HG02798 (cell line): ENCODE measurements around the gene NUP210L.

Source experiments
- ATAC-seq: cut with Tn5 transposase; IDR thresholded peaks from one replicate; pipeline ENCODE4 v1.9.1; 2021; ENCODE audit warnings: mild to moderate bottlenecking; ENCODE audit not compliant: unreplicated experiment, poor library complexity

NUP210L gene

GRCh38 chr1:153970346-153970745 lies 184.5 kb downstream of the NUP210L start:
- ATAC-seq = no peak

DNA sequence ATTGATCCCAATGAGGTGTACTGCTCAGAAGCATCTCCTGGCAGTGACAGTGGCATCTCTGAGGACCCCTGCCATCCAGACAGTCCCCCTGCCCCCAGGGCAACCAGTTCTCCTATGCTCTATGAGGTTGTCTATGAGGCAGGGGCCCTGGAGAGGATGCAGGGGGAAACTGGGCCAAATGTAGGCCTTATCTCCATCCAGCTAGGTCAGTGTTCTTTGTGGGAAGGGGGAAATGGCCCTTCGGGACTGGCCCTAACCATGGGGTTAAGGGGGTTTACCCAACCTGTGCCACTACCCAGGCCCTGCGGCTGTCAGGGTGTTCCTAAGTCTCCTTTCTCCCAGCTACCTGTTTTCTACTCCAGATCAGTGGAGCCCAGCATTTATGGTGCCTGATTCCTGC lies 185.9 kb downstream of the NUP210L start:
- ATAC-seq = no peak

GRCh38 chr1:153968408-153968807 lies 186.5 kb downstream of the NUP210L start:
- ATAC-seq = no peak

- no peak for ATAC-seq
Measured at GRCh38 chr1:153968000-153968363, 186.9 kb downstream of the NUP210L start.

DNA sequence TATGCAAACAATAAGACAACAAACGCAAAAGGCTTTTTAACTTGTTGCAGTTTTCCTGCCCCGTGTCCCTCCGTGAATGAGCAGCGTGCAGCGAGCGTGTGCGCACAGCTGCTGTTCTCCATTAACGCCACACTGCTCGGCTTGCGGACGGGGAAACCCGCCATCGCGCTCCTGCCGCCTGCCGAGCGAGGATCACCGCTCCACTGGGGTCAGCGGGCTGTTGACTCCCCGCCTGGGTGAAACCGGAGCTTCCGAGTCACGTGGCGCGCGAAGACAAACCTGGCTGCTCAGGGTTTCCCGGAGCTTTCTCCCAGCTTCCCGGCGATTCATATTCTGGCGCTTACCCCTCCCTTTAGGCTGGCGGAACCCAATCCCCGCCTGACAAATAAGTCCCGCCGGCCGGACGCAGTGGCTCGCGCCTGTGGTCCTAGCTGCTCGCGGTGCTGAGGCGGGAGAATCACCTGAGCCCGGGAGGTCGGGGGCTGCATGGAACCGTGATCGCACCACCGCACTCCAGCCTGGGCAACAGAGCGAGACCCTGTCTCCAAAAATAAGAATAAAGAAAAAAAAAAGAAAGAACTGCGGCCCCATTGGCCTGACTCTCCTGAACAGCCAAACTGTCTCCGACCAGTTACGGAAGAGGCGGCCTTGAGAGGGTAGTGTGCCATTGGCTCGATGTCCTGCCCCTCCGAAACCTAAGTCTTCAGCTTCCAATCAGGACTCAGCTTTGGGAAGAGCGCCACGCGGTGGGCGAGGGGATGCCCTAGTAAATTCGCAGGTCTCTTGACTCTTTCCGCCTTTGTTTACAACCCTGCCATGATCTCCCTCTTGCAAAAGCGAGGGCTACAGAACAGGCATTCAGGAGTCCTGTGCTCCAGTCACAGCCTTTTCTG lies 187.5 kb downstream of the NUP210L start, which contains the start of gene CREB3L4:
CREB3L4 (plus strand) TSS at position 796 of the 893 bp plus-strand sequence. CDS start 624 bp downstream, outside the sequence.
- ATAC-seq = peak; percentile 76

DNA sequence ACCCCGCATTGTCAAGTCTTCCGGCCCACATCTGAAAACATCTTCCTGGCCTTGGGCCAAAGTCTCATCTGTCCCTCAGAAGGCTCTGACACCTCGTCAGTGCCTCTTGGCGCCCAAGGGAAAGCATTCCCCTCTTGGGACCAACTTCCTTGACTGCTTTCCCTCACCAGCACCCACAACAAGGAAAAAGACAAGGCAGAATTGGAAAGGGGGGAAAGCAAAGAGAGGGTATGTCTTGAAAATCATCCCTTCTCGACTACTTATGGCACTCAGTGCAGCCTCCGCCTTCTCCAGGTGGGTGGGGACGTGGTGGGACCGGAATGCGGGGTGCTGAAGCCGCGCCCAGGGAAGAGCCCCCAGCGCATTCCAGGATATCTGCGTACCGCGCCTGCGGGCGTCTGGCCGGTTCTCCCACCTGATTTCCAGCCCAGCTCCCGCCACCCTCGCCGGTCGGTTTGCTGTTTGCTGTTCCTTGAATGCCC lies 191.0 kb downstream of the NUP210L start:
- no peak for ATAC-seq

DNA sequence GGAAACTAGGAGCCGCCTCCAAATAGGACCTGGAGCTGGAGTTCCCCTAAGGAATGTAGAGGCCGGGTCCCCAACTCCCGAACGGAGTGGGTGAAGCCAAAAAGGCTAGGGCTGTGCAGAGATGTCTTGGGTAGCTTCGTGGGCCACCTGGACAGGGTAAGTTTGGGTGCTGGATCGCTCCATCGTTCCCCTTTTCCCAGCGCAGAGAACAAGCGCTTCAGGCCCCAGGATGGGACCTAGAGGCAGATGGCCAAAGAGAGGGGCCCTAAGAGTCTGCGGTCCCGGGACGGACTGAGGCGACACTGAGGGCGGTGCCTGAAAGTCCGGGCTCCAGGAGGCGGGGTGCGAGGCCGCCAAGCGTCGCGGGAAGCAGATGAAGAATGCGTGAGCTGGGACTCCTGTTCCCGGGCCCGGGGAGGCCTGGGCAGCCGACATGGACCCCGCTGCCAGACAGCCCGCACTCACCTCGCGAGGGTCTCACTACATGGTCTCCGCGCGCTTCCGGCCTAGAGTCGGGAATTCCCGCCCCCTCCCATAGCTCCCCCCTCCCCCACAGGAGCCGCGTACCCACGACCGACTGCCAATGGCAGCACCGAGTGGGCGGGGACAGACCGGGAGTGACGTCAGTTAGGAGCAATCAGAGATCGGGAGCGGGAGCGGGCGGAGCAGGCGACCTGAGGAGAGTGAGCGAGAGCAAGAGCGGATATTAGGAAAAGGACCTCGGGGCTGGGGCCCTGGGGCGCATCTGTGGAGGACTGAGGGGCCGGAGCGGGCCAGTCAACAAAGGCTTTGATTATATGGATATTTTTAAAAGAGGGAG lies 191.6 kb downstream of the NUP210L start, which contains the start of gene SLC39A1:
SLC39A1 (minus strand) TSS at position 508 of the 820 bp plus-strand sequence. CDS start 822 bp downstream, outside the sequence.
- peak; percentile 61 for ATAC-seq

DNA sequence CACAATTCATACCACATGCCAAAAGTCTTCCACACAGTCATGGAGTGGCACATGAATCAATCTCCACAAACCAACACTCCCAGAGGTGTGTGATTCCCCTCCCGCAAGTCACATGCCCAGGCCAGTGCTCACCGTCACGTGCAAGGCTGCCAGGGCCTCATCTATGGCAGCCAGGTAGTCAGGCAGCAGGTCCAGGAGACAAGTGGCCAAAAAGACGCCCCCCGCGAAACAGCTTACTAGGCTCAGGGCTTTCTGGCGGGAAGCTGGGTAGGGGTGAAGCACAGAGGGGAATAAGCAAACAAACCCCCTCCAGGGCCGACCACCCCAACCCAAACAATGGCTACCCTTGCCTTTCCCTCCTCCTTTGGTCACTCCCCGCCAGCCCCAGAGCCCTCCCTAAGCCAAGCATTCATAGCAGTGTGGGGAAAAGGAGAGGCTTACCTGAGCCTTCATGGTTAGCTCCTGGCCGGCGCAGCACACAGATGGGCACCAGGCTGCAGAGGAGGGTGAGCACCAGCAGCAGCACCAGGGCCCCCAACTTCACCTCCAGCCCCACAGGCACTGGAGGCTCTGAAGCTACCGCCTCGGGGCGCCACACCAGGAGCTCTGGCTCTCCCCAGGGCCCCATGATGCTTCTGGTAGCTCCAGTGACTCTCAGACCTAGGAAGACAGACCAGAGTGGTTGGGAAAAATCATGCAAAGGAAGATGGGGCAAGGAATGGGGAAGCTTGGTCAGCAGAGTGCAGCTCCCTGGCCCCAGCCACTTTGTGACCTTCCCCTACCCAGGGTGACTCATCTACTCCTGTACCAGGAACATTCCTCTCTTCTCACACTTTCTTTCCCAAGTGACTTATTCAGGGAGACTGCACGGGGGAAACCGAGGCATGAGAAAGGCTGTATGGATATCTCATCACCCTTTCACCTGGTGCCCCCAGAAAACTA lies 192.5 kb downstream of the NUP210L start:
- ATAC-seq = no peak

DNA sequence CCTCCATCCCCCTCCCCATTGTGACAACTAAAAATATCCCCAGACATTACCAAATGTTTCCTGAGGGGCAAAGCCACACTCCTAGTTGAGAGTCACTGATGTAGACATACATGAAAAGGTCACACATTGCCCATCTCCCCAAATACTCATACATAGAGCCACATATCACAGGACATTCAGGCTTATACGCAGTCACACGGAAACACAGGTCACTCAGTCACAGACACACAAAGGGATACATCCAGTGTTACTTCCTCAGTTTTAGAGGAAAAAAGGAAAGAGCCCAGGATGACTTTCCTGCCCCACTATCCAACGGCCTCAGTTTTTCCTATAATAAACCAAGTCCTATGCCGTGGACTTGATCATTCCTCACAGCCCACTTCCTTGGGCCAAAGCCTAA lies 193.5 kb downstream of the NUP210L start:
- no peak for ATAC-seq

GRCh38 chr1:153960206-153960605 lies 194.7 kb downstream of the NUP210L start:
- no peak for ATAC-seq

GRCh38 chr1:153959454-153959853 lies 195.4 kb downstream of the NUP210L start:
- no peak for ATAC-seq

- ATAC-seq = no peak
Measured at GRCh38 chr1:153958961-153959260, 196.0 kb downstream of the NUP210L start.

- ATAC-seq = peak; percentile 85
Measured at GRCh38 chr1:153958111-153958960, 196.5 kb downstream of the NUP210L start, which contains the start of gene CRTC2. TSS of gene CRTC2 (minus strand) at chr1:153958612. CDS start at chr1:153958497, 115 bp downstream.

GRCh38 chr1:153957744-153958110 lies 197.1 kb downstream of the NUP210L start:
- ATAC-seq = peak; percentile 8

GRCh38 chr1:153956997-153957715 lies 197.7 kb downstream of the NUP210L start:
- ATAC-seq = no peak

- ATAC-seq = no peak
Measured at GRCh38 chr1:153954826-153955225, 200.0 kb downstream of the NUP210L start.

GRCh38 chr1:153953859-153954365 lies 201.0 kb downstream of the NUP210L start:
- ATAC-seq = no peak

GRCh38 chr1:153951801-153952200 lies 203.1 kb downstream of the NUP210L start:
- ATAC-seq = no peak
